Mammary epithelial cell (primary cell): ENCODE data around the gene SCAND1.

ENCODE experiments used
- CTCF ChIP-seq, 2 donors: IDR thresholded peaks in 1 of 2; conservative IDR thresholded peaks in 1 of 2; 2 replicates each; pipeline ENCODE4 v1.5.1; 2011 to 2012; ENCODE audit warnings: inconsistent platforms in 2 of 2, low read length in 2 of 2, mild to moderate bottlenecking in 2 of 2, control low read depth in 1 of 2, low read depth in 1 of 2; ENCODE audit not compliant: insufficient read depth in 1 of 2; ENCODE audit errors: extremely low read depth in 1 of 2
- EZH2 ChIP-seq: IDR thresholded peaks from 2 replicates; pipeline ENCODE4 v1.6.1; 2012; ENCODE audit warnings: low read length, inconsistent platforms, borderline replicate concordance

- TF ChIP-seq CTCF (conservative IDR thresholded peaks at IDR 0.05 in 1 of 2, IDR thresholded peaks at IDR 0.05 in 1 of 2; ENCODE audit: extremely low read depth in 1 of 2, insufficient read depth in 1 of 2, low read depth in 1 of 2, low read length in 2 of 2) (no peak), EZH2 (no peak)
Measured at GRCh38 chr20:35971981-35972380, 17.7 kb upstream of the SCAND1 start.
